DOHH2 (cell line): Measurements from ENCODE around the gene UPF1.
A peak's percentile ranks its signal among the peaks of the same experiment; 100 is the strongest.

Experiments
- H3F3A ChIP-seq: fragments of 200-600 bp; sonication (generic), shearing (Covaris generic); 2 replicates; pipeline ENCODE4 v1.6.0; 2016; ENCODE audit warnings: antibody characterized with exemption, mild to moderate bottlenecking; ENCODE audit not compliant: control insufficient read depth, insufficient read depth
- H3K27ac ChIP-seq: fragments of 200-600 bp; sonication (generic); 2 replicates; pipeline ENCODE4 v1.5.1; 2014; ENCODE audit warnings: low read depth, mild to moderate bottlenecking, low read length, moderate library complexity
- H3K27me3 ChIP-seq: fragments of 200-600 bp; sonication (generic); 2 replicates; pipeline ENCODE4 v1.6.1; 2014; ENCODE audit warnings: mild to moderate bottlenecking, low read length, mixed read lengths; ENCODE audit not compliant: control insufficient read depth
- H3K36me3 ChIP-seq: fragments of 200-600 bp; sonication (generic); 2 replicates; pipeline ENCODE4 v1.6.1; 2014; ENCODE audit warnings: mild to moderate bottlenecking, low read length, moderate library complexity, mixed read lengths; ENCODE audit not compliant: control insufficient read depth
- H3K4me1 ChIP-seq: fragments of 200-600 bp; sonication (generic); 2 replicates; pipeline ENCODE4 v1.6.1; 2014; ENCODE audit warnings: mild to moderate bottlenecking, low read length, mixed read lengths; ENCODE audit not compliant: control insufficient read depth
- H3K4me2 ChIP-seq: fragments of 200-600 bp; sonication (generic); 2 replicates; pipeline ENCODE4 v1.6.0; 2014; ENCODE audit warnings: mild to moderate bottlenecking, low read length, moderate library complexity
- H3K4me3 ChIP-seq: fragments of 200-600 bp; sonication (generic); 2 replicates; pipeline ENCODE4 v1.5.1; 2014; ENCODE audit warnings: mild to moderate bottlenecking, low read length, mixed read lengths
- H3K79me2 ChIP-seq: fragments of 200-600 bp; sonication (generic); 2 replicates; pipeline ENCODE4 v1.6.1; 2014; ENCODE audit warnings: mild to moderate bottlenecking, low read length, mixed read lengths; ENCODE audit not compliant: control insufficient read depth
- H3K9me2 ChIP-seq: fragments of 200-600 bp; sonication (generic); replicated peaks from 2 replicates; pipeline ENCODE4 v1.6.1; 2014; ENCODE audit warnings: mild to moderate bottlenecking, low read length, mixed read lengths; ENCODE audit not compliant: control insufficient read depth
- H3K9me3 ChIP-seq: fragments of 200-600 bp; sonication (generic); 2 replicates; pipeline ENCODE4 v1.6.1; 2014; ENCODE audit warnings: antibody characterized with exemption, low read length, mixed read lengths; ENCODE audit not compliant: control insufficient read depth, insufficient read depth
- H4K20me1 ChIP-seq: fragments of 200-600 bp; sonication (generic); 2 replicates; pipeline ENCODE4 v1.6.0; 2014; ENCODE audit warnings: low read depth, mild to moderate bottlenecking, antibody characterized with exemption, low read length, moderate library complexity; ENCODE audit not compliant: control insufficient read depth, insufficient read depth
- EZH2phosphoT487 ChIP-seq: fragments of 200-600 bp; sonication (generic); IDR thresholded peaks from 2 replicates; pipeline ENCODE4 v1.6.1; 2017; ENCODE audit warnings: borderline replicate concordance, mild to moderate bottlenecking, antibody characterized with exemption, low read length, moderate library complexity, mixed read lengths
- TF ChIP-seq, protein P1 (sequence below): fragments of 200-600 bp; sonication (generic); IDR thresholded peaks from one replicate; pipeline ENCODE4 v1.5.1; 2014; ENCODE audit warnings: antibody characterized with exemption, mild to moderate bottlenecking, low read depth, low read length; ENCODE audit not compliant: poor library complexity, severe bottlenecking

UPF1 gene

DNA sequence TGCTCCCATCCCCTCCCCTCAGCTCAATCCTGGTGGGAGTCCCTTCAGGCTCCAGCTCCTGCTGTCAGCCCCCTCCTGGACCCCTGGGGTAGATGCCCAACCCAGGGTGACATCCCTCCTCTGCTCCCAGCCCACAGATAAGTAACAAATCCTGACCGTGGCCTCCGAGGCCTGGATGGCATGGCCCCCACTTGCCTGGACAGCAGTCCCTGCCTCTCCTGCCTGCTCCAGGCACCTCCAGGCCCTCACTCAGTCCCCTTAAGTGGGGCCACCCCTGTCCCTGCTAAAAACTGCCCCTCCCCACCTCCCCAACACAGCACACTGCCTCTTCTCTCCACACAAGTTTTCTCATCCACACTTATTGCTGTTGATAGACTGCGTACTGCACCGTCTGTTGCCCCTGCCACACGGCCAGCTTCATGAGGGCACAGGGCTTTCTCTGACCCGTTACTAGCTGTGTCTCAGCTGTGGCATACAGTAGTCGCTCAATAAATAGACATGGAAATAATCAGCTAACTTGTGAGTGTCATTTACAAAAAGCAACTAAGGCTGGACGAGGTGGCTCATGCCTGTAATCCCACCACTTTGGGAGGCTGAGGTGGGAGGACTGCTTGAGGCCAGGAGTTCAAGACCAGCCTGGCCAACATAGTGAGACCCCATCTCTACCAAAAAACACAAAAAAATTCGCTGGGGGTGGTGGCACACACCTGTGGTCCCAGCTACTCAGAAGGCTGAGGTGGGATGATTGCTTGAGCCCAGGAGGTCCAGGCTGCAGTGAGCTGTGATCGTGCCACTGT, 58.4 kb downstream of the UPF1 start:
- no peaks in the 10 kb centered on the region for H3K9me3 ChIP-seq
- H3K4me2 ChIP-seq, result no peak overlapping the region
- no peaks in the 10 kb centered on the region for H3K36me3 ChIP-seq
- no peak overlapping the region for H3K4me3 ChIP-seq
- peaks cover 20% of the 10 kb centered on the region for H3K27me3 ChIP-seq
- H4K20me1 ChIP-seq, result no peaks in the 10 kb centered on the region
- no peaks in the 10 kb centered on the region for H3K9me2 ChIP-seq
- H3K4me1 ChIP-seq, result peaks cover 14% of the 10 kb centered on the region
- H3K79me2 ChIP-seq, result no peaks in the 10 kb centered on the region
- H3K27ac ChIP-seq, result no peak overlapping the region
- no peaks in the 10 kb centered on the region for H3F3A ChIP-seq
- TF ChIP-seq, protein P1, sequence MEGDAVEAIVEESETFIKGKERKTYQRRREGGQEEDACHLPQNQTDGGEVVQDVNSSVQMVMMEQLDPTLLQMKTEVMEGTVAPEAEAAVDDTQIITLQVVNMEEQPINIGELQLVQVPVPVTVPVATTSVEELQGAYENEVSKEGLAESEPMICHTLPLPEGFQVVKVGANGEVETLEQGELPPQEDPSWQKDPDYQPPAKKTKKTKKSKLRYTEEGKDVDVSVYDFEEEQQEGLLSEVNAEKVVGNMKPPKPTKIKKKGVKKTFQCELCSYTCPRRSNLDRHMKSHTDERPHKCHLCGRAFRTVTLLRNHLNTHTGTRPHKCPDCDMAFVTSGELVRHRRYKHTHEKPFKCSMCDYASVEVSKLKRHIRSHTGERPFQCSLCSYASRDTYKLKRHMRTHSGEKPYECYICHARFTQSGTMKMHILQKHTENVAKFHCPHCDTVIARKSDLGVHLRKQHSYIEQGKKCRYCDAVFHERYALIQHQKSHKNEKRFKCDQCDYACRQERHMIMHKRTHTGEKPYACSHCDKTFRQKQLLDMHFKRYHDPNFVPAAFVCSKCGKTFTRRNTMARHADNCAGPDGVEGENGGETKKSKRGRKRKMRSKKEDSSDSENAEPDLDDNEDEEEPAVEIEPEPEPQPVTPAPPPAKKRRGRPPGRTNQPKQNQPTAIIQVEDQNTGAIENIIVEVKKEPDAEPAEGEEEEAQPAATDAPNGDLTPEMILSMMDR, result no peak
- no peak for TF ChIP-seq EZH2phosphoT487

DNA sequence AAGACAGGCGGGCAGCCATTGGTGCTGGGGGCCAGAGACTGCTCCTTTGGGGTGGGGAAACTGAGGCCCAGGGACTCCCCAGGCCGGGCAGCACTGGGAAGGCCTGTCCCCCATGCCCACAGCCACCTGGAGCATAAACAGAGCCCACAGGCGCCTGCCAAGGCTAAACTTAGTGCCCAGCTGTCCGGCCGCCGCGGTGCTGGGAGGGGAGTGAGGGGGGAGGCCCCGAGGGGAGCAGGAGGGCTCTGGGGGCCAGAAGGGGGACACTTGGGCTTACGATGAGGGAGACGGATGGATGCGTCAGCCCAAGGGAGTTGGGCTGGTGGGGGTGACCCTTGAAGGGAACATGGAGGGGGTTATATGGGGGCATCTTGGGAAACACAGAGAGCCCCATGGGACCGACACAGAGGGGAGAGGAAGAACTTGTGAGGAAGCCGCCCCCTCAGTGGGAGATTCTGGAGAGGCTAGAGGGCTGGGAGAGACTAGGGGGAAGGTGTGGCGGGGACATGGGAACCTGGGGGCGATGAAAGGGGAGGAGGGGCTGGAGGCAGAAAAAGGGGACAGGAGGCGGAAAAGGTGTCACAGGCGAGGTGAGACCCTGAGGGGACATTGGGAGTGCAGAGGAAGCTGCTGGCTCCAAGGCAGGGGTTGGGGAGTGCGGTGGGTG, 62.0 kb downstream of the UPF1 start:
- H3K27ac ChIP-seq, result no peak overlapping the region
- H3K27me3 ChIP-seq, result peaks cover 34% of the 10 kb centered on the region
- H3K4me2 ChIP-seq, result no peak overlapping the region
- no peak overlapping the region for H3K4me3 ChIP-seq
- H3K4me1 ChIP-seq, result peaks cover 20% of the 10 kb centered on the region
- no peaks in the 10 kb centered on the region for H3K9me2 ChIP-seq
- TF ChIP-seq, protein P1, result no peak
- TF ChIP-seq EZH2phosphoT487, result no peak
- H3K79me2 ChIP-seq, result no peaks in the 10 kb centered on the region
- no peaks in the 10 kb centered on the region for H3K36me3 ChIP-seq
- H3F3A ChIP-seq, result no peaks in the 10 kb centered on the region
- H3K9me3 ChIP-seq, result no peaks in the 10 kb centered on the region
- H4K20me1 ChIP-seq, result no peaks in the 10 kb centered on the region

DNA sequence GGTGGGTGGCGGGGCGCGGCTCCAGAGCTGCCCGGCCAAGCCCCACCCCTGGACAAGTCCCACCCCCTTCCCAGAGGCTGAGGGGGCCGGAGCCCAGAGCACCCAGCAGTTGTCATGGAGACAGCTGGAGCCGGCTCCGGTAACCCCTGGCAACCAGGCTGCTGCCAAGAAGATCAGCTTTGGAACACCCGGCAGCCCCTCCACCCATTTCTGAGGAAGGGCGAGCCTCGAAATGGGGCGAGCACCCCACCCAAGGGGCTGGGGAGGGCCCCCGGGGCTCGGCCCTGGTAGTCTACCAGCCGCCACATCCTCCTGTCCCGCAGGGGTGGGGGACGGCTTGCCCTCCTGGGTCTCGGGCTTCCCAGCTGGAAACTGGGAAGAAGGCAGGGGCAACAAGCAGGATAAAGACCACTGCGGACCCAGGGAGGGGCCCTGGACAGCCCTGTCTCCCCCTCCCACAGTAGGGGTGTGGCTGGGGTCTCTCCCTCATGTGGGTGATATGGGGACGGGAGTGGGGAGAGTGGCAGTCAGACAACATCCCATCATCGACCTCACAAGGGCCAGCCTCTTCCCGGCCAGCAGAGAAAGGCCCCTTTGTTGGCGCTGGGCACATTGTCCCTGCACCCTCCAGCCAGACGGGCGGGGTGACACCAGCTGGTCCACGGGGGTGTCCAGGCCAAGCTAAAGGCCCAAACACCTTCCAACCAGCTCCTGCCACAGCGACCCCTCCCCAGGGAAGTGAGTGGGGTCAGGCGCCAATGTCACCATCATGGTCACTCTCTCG, 62.7 kb downstream of the UPF1 start:
- Histone ChIP-seq H3K9me3 (no peaks in the 10 kb centered on the region), H3K27ac (no peak overlapping the region), H3K79me2 (no peaks in the 10 kb centered on the region), H3K27me3 (peaks cover 34% of the 10 kb centered on the region), H4K20me1 (no peaks in the 10 kb centered on the region), H3F3A (no peaks in the 10 kb centered on the region), H3K9me2 (no peaks in the 10 kb centered on the region), H3K36me3 (peaks cover under 1% of the 10 kb centered on the region; the same call in 1 of the 2 replicates), H3K4me3 (no peak overlapping the region), H3K4me2 (peak overlapping the region; percentile 50; the same call in 1 of the 2 replicates), H3K4me1 (peaks cover 20% of the 10 kb centered on the region)
- TF ChIP-seq, protein P1, result no peak
- no peak for TF ChIP-seq EZH2phosphoT487
